ENCODE measurements around the gene STAG3.
"Not testable (repeated sequence)": the region's sequence is repeated elsewhere in the genome, so short reads cannot be mapped to it uniquely, and the experiment has no call there.

STAG3 gene

GRCh38 chr7:100173806-100174495 is 3.8 kb upstream of the STAG3 start:
- DNase-seq (ENCODE audit: low read depth) = no peak

DNA sequence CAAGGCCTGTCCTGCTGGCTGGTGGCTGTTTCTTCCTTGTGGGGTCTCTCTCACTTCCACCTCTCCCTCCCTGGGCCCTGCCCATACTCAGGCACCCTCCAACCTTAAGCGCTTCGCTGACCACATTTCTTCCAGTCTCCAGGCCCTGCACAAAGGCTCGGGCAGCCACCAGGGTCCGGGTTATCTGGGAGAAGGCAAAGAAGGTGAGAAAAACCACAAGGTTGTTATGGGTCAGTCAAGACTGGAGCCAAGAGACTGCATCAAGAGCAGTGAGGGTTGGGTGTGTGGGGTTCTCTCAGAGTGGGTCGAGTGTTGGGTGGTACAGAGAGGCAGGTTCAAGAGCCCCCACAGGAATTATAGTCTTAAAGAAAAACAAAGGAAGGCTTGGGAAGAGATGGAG is 3.1 kb upstream of the STAG3 start:
- no peak for DNase-seq (ENCODE audit: low read depth)

DNA sequence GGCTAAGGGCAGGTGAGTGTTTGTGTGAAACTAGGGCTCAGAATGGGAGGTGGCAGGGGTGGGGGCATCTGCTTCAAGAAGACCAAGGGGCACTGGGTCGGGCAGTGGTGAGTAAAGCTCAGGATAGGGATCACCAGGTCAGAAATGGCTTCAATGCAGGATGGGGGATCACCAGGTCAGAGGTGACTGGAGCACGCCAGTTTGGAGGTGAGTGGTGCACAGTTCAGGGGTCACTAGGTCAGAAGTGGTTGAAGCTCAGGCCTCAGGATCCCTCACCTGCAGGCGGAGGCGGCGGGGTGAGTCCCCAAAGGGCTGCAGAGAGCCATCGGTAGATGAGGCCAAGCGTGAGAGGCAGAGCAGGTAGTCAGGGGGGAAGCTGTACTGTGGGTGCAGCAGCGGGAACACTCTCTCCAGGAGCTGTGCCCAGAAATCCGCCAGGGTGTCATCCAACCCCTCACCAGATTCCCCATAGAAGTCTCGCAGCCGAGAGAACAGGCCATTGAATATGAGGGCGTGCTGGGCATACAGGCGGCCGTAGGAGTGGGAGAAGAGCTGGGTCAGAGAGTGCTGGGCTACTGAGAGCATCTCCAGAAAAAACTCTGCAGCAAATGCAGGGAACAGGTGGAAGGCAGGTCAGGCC is 2.3 kb upstream of the STAG3 start:
- no peak for DNase-seq (ENCODE audit: low read depth)

DNA sequence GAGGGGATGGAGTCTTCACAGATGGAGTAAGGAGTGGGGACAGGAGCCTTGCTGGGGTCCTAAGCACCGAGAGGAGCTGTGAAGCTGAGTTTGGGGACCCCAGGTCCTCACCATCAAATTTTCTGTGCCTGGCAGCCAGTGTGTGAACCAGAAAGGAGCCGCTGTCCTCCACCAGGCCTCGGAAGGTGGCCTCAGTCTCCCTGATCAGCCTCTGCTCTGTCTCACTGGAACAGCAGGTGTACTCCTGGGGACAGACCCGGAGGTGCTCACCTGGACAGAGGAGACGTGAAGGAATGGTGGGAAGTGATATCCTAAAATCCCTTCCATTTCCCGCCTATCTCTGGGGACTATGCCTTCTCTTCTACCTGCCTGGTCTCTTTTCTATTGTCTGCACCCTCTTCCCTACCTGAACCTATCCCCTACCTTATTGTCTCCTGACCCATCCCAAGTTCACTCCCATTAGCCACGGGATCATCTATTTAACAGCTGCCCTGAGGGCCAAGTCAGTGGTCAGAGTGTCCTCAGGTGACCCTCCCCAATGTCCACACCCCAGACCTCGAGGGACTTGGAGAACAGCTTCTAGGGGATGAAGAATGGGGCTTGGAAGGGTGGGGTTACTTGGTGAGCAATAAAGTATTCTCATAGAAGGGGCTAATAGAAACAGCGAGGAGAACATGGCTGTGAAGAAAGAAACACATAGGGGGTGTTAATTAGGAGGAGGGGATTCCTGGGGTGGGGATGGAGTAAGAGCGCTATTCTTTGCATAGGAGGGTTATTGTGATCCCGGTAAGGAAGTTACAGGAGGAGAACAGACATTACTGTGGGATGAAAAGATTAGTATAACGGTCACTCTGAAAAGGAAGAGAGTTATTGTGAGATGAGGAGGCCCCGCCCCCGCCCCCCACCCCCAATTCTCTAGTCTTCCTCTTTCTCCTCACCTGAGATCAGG is 1.3 kb upstream of the STAG3 start:
- DNase-seq (ENCODE audit: low read depth) = no peak

- DNase-seq (ENCODE audit: low read depth) = not testable (repeated sequence)
These were observed 2.4 kb downstream of the STAG3 start for GRCh38 chr7:100180084-100180483.

DNA sequence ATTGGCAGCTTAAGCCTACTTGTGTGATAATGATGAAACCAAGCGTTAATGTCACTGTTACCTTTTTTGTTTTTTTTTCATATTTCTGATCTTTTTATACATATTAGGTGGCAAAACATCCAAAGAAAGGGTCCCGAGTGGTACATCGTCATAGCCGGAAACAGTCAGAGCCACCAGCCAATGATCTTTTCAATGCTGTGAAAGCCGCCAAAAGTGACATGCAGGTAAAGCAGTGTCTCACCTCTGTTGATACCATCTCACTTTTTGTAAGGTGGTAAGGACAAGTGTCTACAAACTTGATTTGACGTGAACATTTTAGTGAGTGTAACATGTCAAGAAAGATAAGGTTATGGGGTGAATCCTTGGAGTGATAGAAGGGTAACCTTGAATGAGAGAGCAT is 4.9 kb downstream of the STAG3 start:
- not testable (repeated sequence) for DNase-seq (ENCODE audit: low read depth)

GRCh38 chr7:100183090-100183489 is 5.4 kb downstream of the STAG3 start:
- not testable (repeated sequence) for DNase-seq (ENCODE audit: low read depth)

DNA sequence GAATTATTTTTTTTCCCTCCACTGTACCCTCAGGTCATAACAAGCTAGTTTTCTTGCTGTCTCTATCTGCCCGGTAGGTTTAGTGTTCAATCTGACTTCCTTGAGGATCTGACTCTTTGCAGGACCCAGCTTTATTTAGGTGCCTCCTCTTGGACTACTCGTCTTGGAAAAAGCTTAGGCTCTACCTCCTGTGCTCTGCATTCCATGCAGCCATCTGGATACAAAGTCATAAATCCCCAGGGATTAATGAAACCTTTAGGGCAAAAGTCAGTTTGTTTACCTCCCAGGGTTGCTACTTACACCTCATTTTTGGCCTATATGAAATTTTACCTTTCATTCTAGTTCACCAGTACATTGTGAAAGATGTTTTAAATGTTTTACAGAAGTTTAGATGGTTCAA is 8.0 kb downstream of the STAG3 start:
- no peak for DNase-seq (ENCODE audit: low read depth)

DNA sequence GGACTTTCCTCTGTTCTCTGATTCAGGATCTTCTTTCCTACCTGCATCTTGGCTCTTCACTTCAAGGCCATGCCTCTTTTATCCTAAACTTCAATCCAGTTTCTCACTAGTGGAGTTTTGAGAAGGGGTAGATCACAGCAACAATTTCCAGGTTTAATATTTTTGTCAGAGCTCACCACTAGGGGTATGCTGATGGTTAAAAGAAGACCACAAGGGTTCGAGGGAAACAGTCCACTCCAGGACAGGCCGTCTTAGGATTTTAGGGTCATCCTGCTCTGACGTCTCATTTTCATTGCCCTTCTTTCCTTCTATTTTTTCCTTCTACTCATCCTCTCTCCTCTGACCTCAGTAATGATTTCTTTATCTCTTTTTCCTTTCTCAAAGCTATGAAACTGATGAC is 11.3 kb downstream of the STAG3 start:
- DNase-seq (ENCODE audit: low read depth) = no peak

DNA sequence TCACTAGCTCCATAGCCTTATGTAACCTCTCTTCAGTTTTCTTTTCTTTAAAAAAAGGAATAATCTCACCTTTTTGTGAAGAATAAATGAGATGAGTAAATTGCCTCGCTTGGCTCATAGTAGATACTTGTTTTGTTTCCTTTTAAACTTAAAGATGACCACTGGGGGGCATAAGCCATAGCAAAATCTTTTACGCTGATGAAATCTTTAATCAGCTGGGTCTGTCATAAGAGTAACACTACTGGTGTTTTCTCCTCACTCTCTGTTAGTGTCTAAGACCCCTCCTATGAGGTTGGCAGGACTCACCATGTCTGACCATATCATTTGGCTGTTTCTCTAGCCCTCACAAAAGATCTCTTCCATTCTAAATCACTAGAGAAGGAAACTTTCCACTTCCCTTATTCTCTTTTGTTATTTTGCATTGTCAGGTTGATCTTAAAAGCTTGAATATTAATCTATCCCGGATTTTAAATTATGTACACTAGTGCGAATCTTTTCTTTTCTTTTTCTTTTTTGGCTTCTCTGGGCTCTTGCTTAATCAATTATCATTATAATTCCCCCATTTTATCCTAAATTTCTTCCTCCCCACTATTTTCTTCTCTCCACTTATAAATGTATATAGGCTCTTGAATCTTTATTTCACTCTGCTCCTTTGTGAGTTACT is 12.5 kb downstream of the STAG3 start:
- no peak for DNase-seq (ENCODE audit: low read depth)

GRCh38 chr7:100191775-100192174 is 14.1 kb downstream of the STAG3 start:
- no peak for DNase-seq (ENCODE audit: low read depth)

DNA sequence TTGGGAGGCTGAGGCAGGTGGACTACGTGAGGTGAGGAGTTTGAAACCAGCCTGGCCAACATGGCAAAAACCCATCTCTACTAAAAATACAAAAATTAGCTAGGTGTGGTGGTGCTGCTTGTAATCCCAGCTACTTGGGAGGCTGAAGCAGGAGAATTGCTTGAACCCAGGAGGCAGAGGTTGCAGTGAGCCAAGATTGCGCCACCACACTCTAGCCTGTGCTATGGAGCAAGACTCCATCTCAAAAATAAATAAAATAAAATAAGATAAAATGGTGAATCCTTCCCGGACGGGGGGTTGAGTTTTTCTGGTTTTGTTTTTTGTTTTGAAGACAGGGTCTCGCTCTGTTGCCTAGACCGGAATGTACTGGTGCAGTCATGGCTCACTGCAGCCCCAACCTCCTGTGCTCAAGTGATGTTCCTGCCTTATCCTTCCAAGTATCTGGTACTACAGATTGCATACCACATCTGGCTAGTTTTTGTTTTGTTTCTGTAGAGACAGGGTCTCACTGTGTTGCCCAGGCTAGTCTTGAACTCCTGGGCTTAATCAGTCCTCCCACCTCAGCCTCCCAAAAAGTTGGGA is 14.7 kb downstream of the STAG3 start:
- DNase-seq (ENCODE audit: low read depth) = not testable (repeated sequence)

DNA sequence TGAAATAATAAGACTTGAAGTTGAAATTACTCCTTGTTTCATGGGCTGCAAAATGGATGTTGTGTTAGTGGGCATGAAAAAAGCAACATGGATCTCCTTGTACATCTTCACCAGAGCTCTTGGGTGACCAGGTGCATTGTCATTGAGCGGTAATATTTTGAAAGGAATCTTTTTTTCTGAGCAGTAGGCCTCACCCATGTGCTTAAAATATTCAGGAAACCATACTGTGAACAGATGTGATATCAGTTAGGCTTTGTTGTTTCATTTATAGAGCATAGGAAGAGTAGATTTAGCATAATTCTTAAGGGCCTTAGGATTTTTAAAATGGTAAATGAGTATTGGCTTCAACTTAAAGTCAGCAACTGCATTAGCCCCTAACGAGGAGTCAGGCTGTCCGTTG is 15.3 kb downstream of the STAG3 start:
- no peak for DNase-seq (ENCODE audit: low read depth)

- no peak for DNase-seq (ENCODE audit: low read depth)
These were observed 17.5 kb downstream of the STAG3 start for GRCh38 chr7:100195222-100195621.

GRCh38 chr7:100195901-100196322 is 18.2 kb downstream of the STAG3 start:
- not testable (repeated sequence) for DNase-seq (ENCODE audit: low read depth)

- DNase-seq (ENCODE audit: low read depth) = no peak
These were observed 20.5 kb downstream of the STAG3 start for GRCh38 chr7:100198266-100198665.

- DNase-seq (ENCODE audit: low read depth) = no peak
These were observed 23.0 kb downstream of the STAG3 start for GRCh38 chr7:100200693-100201092.

DNA sequence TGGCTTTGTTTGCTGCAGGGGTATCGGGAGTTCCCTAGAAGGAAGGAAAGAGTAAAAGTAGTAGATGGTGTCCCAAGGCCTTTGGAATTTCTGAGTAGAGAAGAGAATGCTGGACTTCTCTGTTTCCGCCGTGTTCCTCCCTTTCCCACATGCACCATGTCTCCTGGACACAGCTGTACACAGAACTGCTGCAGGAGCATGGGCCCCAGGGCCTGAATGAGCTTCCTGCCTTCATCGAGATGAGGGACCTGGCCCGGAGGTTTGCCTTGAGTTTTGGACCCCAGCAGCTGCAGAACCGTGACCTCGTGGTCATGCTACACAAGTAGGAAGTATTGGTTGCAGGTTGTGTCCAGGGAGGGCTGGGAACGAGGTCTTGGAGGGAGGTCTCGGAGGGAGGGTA is 26.7 kb downstream of the STAG3 start:
- no peak for DNase-seq (ENCODE audit: low read depth)

DNA sequence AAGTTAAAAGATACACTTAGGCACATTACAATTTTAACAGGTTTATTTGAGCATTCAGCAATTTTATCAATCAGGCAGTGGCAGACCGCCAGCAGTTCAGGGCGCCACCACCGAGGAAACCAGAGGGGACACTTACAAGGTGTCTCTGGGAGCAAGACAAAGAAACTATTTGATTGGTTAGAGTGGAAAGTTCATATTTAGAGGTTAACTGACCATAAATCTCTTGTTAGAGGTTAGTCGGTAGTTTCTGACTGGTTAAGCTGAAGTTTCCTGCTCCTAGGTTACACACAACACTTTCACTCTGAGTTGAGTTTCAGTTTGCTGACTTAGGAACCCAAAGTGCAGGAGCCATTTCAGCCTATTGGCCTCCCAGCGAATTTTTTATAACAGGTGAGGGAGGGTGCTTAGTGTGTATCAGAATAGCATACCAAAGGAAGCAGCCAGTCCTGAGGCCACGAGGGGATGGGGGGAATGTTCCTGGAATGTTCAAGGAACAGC is 31.2 kb downstream of the STAG3 start:
- no peak for DNase-seq (ENCODE audit: low read depth)

- DNase-seq (ENCODE audit: low read depth) = no peak
These were observed 31.8 kb downstream of the STAG3 start for GRCh38 chr7:100209493-100209892.

DNA sequence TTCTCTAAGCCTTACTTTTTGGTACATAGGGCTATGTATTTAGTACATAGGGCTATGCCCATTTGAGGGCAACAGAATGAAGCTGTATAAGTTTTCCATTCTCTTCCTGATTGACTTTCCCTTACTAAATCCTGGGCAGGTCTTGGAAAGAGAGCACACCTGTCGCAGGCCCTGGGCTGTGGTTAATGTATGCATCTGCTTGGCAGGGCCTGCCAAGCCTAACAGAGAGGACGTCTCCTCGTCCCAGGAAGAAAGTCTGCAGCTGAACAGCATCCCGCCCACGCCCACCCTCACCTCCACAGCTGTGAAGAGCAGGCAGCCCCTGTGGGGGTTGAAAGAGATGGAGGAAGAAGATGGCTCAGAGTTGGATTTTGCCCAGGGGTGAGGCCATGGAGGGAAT is 33.1 kb downstream of the STAG3 start:
- DNase-seq (ENCODE audit: low read depth) = no peak

Measured in T follicular helper cell (primary cell).